Measurements from ENCODE around the gene ZKSCAN8.
A peak's percentile ranks its signal among the peaks of the same experiment; 100 is the strongest.

Gene ZKSCAN8

GRCh38 chr6:28139860-28140543, 1.7 kb upstream of the ZKSCAN8 start:
- DNase-seq (ENCODE audit: low spot score) = no peak

- no peak for DNase-seq (ENCODE audit: low spot score)
Observed at GRCh38 chr6:28140616-28141015, 1.1 kb upstream of the ZKSCAN8 start.

- DNase-seq (ENCODE audit: low spot score) = no peak
Observed at GRCh38 chr6:28142446-28142845, 763 bp downstream of the ZKSCAN8 start.

- DNase-seq (ENCODE audit: low spot score) = no peak
Observed at GRCh38 chr6:28145231-28145630, 3.5 kb downstream of the ZKSCAN8 start.

GRCh38 chr6:28152531-28152930, 10.8 kb downstream of the ZKSCAN8 start:
- no peak for DNase-seq (ENCODE audit: low spot score)

GRCh38 chr6:28153546-28153945, 11.9 kb downstream of the ZKSCAN8 start:
- DNase-seq (ENCODE audit: low spot score) = no peak

GRCh38 chr6:28154357-28154756, 12.7 kb downstream of the ZKSCAN8 start:
- DNase-seq (ENCODE audit: low spot score) = no peak

GRCh38 chr6:28158318-28158717, 16.6 kb downstream of the ZKSCAN8 start:
- DNase-seq (ENCODE audit: low spot score) = no peak

- DNase-seq (ENCODE audit: low spot score) = no peak
Observed at GRCh38 chr6:28159029-28159607, 17.4 kb downstream of the ZKSCAN8 start.

GRCh38 chr6:28160233-28160632, 18.6 kb downstream of the ZKSCAN8 start:
- DNase-seq (ENCODE audit: low spot score) = no peak

GRCh38 chr6:28161410-28162079, 19.9 kb downstream of the ZKSCAN8 start:
- DNase-seq (ENCODE audit: low spot score) = peak; percentile 2

- no peak for DNase-seq (ENCODE audit: low spot score)
Observed at GRCh38 chr6:28165563-28165962, 23.9 kb downstream of the ZKSCAN8 start.

GRCh38 chr6:28167068-28167467, 25.4 kb downstream of the ZKSCAN8 start:
- DNase-seq (ENCODE audit: low spot score) = no peak

- DNase-seq (ENCODE audit: low spot score) = no peak
Observed at GRCh38 chr6:28167926-28168325, 26.2 kb downstream of the ZKSCAN8 start.

GRCh38 chr6:28171271-28171670, 29.6 kb downstream of the ZKSCAN8 start:
- DNase-seq (ENCODE audit: low spot score) = no peak

GRCh38 chr6:28172006-28172405, 30.3 kb downstream of the ZKSCAN8 start:
- no peak for DNase-seq (ENCODE audit: low spot score)

GRCh38 chr6:28176373-28176772, 34.7 kb downstream of the ZKSCAN8 start:
- no peak for DNase-seq (ENCODE audit: low spot score)

GRCh38 chr6:28182255-28182654, 40.6 kb downstream of the ZKSCAN8 start:
- no peak for DNase-seq (ENCODE audit: low spot score)

- DNase-seq (ENCODE audit: low spot score) = no peak
Observed at GRCh38 chr6:28188111-28188979, 46.7 kb downstream of the ZKSCAN8 start.

- no peak for DNase-seq (ENCODE audit: low spot score)
Observed at GRCh38 chr6:28200020-28200419, 58.3 kb downstream of the ZKSCAN8 start.

- no peak for DNase-seq (ENCODE audit: low spot score)
Observed at GRCh38 chr6:28203201-28203600, 61.5 kb downstream of the ZKSCAN8 start.

- no peak for DNase-seq (ENCODE audit: low spot score)
Observed at GRCh38 chr6:28205879-28206278, 64.2 kb downstream of the ZKSCAN8 start.

- no peak for DNase-seq (ENCODE audit: low spot score)
Observed at GRCh38 chr6:28206527-28206926, 64.8 kb downstream of the ZKSCAN8 start.
